GM10847 (cell line): ENCODE data around the gene PHLDB2.

ENCODE experiments used
- POLR2A ChIP-seq: IDR thresholded peaks from 2 replicates; pipeline ENCODE4 v1.6.1; 2011; ENCODE audit not compliant: insufficient read length; ENCODE audit errors: extremely low read depth

PHLDB2 gene

GRCh38 chr3:111954228-111954990 lies 95.3 kb downstream of the PHLDB2 start:
- TF ChIP-seq POLR2A = no peak

- no peak for TF ChIP-seq POLR2A
Observed at GRCh38 chr3:111955876-111956275, 96.8 kb downstream of the PHLDB2 start.

- no peak for TF ChIP-seq POLR2A
Observed at GRCh38 chr3:111956449-111956848, 97.4 kb downstream of the PHLDB2 start.

- no peak for TF ChIP-seq POLR2A
Observed at GRCh38 chr3:111956995-111957734, 98.1 kb downstream of the PHLDB2 start.

- TF ChIP-seq POLR2A = no peak
Observed at GRCh38 chr3:111961461-111962164, 102.5 kb downstream of the PHLDB2 start.

DNA sequence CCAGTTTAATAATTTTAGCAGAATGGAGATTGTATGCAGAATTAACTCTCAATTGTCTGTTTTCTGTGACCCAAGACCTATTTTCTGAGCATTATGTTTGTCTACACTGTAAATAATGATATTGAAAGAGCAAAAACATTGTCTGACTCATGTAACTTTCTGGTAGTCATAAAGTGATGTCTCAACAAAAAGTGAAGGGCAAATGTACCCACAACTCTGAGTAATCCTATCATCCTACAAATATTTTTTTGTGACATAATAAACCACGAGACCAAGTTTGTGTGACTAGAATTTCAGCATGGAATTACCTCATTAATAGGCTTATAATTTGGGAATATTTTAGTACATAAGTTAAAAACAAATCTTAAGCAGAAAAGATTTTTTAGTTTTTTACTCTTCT lies 104.4 kb downstream of the PHLDB2 start:
- no peak for TF ChIP-seq POLR2A

GRCh38 chr3:111965484-111965883 lies 106.4 kb downstream of the PHLDB2 start:
- TF ChIP-seq POLR2A = no peak

DNA sequence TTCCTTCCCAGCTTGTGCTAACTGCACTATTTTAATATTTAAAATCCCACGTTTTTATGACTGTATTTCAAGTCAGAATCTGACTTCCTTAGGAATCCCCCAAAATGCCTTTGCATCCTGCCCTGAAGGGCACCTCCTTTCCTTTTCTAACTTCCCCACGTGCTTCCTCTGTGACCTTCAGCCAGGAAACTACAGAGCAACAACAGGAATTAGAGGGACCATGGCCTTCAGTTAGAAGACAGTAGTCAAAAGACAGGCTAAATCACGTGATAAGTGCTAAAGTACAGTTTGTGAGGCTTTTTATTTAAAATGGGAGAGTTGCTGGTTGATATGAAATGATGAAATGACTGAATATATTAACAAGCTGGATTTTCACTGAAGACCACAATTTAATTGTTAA lies 108.0 kb downstream of the PHLDB2 start:
- no peak for TF ChIP-seq POLR2A

GRCh38 chr3:111967651-111968274 lies 108.7 kb downstream of the PHLDB2 start:
- TF ChIP-seq POLR2A = no peak

GRCh38 chr3:111968319-111969054 lies 109.4 kb downstream of the PHLDB2 start:
- no peak for TF ChIP-seq POLR2A

- no peak for TF ChIP-seq POLR2A
Observed at GRCh38 chr3:111970376-111970775, 111.3 kb downstream of the PHLDB2 start.

DNA sequence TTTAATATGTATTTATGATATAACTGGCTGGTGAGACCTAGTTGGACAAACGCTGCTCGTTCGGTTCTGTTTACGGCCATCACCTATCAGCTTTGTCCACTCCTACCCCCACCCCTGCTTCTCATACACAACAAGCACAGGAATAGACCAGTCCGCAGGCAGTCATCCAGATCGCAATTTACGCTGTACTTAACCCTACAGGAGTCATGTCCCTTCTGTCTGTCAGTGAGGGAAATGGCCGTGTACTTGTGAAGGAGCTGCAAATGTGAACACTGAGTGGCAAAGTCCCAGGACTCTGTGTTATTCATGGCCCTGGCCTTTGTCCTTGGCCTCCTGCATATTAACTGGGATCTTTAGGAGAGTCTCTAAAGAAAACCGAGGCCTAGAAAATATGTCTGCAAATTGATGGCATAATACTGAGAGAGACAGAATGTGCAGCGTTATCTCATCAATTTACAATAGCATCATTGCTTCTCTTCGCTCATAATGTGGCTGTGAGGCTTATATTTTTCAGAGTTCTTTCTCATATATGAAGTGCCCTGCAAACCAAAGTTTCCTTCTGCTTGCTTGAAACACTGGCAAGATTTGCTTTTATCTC lies 112.6 kb downstream of the PHLDB2 start:
- TF ChIP-seq POLR2A = no peak

GRCh38 chr3:111972891-111973290 lies 113.8 kb downstream of the PHLDB2 start:
- TF ChIP-seq POLR2A = no peak

DNA sequence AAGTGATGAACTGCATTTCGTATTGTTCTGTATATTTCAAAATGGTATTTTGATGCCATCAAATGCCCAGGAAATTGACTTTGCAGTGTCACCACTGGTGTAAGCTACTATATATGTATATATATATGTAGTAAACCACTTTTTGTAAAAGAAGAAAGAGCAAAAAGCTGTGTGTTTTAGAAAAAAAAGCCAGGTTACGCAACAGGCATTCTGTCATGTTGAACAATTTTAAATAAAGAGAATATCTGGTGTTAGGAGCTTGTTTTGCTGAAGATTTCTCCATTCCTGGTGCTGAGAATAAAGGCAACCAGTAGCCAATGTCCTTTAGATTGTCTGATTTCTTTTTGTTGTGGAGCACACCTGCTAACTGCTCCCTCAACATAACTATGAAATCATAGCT lies 116.1 kb downstream of the PHLDB2 start:
- TF ChIP-seq POLR2A = no peak
